ENCODE results near the gene TTBK2. TPM values are rescaled to one million over a fixed set of nuclear protein-coding genes. Genes with fewer than 3 reads are reported as not detected.

Gene TTBK2
- polyA plus RNA-seq, 1 donor from 2014 or later: 15.2 TPM

DNA sequence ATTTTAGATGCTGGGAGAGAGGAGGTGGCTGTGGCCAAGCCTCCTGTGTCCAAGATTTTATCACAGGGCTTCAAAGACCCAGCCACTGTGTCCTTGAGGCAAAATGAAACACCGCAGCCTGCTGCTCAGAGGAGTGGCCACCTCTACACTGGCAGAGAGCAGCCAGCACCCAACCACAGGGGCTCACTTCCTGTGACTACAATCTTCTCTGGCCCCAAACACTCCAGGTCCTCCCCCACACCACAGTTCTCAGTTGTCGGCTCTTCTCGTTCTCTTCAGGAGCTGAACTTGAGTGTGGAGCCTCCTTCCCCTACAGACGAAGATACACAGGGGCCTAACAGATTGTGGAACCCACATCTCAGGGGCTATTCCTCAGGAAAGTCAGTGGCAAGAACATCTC lies 229.3 kb downstream of the TTBK2 start:
- Histone ChIP-seq H3K4me2 (ENCODE audit: low read length) (no peak overlapping the region), H4K20me1 (ENCODE audit: insufficient read depth) (no peaks in the 10 kb centered on the region), H3K27ac (ENCODE audit: low read length) (no peak overlapping the region), H3F3A (ENCODE audit: insufficient read depth, low read length, poor library complexity, severe bottlenecking) (no peaks in the 10 kb centered on the region), H3K9ac (ENCODE audit: low read length) (no peak overlapping the region), H3K9me2 (ENCODE audit: insufficient read depth, low read length) (no peaks in the 10 kb centered on the region), H3K4me3 (ENCODE audit: low read length) (no peak overlapping the region), H3K79me2 (replicated peaks; ENCODE audit: insufficient read depth, low read length) (no peaks in the 10 kb centered on the region), H2AFZ (ENCODE audit: low read depth, low read length) (no peak overlapping the region), H3K9me3 (ENCODE audit: low read length) (no peaks in the 10 kb centered on the region), H3K36me3 (ENCODE audit: insufficient read depth, low read length) (no peaks in the 10 kb centered on the region), H3K27me3 (ENCODE audit: insufficient read depth, low read depth, low read length) (no peaks in the 10 kb centered on the region)
- TF ChIP-seq TAF1 (IDR thresholded peaks at IDR 0.05; ENCODE audit: low read depth): no peak
- TF ChIP-seq, protein P1, sequence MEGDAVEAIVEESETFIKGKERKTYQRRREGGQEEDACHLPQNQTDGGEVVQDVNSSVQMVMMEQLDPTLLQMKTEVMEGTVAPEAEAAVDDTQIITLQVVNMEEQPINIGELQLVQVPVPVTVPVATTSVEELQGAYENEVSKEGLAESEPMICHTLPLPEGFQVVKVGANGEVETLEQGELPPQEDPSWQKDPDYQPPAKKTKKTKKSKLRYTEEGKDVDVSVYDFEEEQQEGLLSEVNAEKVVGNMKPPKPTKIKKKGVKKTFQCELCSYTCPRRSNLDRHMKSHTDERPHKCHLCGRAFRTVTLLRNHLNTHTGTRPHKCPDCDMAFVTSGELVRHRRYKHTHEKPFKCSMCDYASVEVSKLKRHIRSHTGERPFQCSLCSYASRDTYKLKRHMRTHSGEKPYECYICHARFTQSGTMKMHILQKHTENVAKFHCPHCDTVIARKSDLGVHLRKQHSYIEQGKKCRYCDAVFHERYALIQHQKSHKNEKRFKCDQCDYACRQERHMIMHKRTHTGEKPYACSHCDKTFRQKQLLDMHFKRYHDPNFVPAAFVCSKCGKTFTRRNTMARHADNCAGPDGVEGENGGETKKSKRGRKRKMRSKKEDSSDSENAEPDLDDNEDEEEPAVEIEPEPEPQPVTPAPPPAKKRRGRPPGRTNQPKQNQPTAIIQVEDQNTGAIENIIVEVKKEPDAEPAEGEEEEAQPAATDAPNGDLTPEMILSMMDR (IDR thresholded peaks at IDR 0.05; ENCODE audit: poor library complexity, severe bottlenecking): no peak
- TF ChIP-seq POLR2AphosphoS5 (IDR thresholded peaks at IDR 0.05): no peak
- TF ChIP-seq MXI1 (conservative IDR thresholded peaks at IDR 0.05; ENCODE audit: poor library complexity, severe bottlenecking): no peak
- no peak for TF ChIP-seq SMC3 (conservative IDR thresholded peaks at IDR 0.05; ENCODE audit: poor library complexity)
- TF ChIP-seq, protein P2, sequence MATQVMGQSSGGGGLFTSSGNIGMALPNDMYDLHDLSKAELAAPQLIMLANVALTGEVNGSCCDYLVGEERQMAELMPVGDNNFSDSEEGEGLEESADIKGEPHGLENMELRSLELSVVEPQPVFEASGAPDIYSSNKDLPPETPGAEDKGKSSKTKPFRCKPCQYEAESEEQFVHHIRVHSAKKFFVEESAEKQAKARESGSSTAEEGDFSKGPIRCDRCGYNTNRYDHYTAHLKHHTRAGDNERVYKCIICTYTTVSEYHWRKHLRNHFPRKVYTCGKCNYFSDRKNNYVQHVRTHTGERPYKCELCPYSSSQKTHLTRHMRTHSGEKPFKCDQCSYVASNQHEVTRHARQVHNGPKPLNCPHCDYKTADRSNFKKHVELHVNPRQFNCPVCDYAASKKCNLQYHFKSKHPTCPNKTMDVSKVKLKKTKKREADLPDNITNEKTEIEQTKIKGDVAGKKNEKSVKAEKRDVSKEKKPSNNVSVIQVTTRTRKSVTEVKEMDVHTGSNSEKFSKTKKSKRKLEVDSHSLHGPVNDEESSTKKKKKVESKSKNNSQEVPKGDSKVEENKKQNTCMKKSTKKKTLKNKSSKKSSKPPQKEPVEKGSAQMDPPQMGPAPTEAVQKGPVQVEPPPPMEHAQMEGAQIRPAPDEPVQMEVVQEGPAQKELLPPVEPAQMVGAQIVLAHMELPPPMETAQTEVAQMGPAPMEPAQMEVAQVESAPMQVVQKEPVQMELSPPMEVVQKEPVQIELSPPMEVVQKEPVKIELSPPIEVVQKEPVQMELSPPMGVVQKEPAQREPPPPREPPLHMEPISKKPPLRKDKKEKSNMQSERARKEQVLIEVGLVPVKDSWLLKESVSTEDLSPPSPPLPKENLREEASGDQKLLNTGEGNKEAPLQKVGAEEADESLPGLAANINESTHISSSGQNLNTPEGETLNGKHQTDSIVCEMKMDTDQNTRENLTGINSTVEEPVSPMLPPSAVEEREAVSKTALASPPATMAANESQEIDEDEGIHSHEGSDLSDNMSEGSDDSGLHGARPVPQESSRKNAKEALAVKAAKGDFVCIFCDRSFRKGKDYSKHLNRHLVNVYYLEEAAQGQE (IDR thresholded peaks at IDR 0.05; ENCODE audit: borderline replicate concordance): no peak
- no peak for TF ChIP-seq EP300 (conservative IDR thresholded peaks at IDR 0.05; ENCODE audit: poor library complexity, severe bottlenecking)
- TF ChIP-seq RAD21 (conservative IDR thresholded peaks at IDR 0.05): no peak
- no peak for TF ChIP-seq EZH2 (IDR thresholded peaks at IDR 0.05; ENCODE audit: borderline replicate concordance, insufficient read depth, low read length, poor library complexity, severe bottlenecking)

Small RNAs within 50 kb of the gene (small RNA-seq; reads per million reads assigned to genes)
- gene KRT8P50: 0 reads per million in 3 experiments

Other genes with a start within 250 kb of the TTBK2 start
- gene CDAN1, start 183.7 kb downstream of the TTBK2 start, polyA plus RNA-seq: 14.4 and 16.8 TPM in 2 replicates
- gene UBR1, start 185.3 kb upstream of the TTBK2 start, polyA plus RNA-seq: 33.5 and 35.9 TPM in 2 replicates
- gene TMEM62, start 212.8 kb upstream of the TTBK2 start, polyA plus RNA-seq: 8.7 and 14.3 TPM in 2 replicates